Pons (tissue), 1 donor: Measurements from ENCODE around the gene FASTKD3.
"Not testable (repeated sequence)": the region's sequence is repeated elsewhere in the genome, so short reads cannot be mapped to it uniquely, and the experiment has no call there.

ENCODE experiments used
- DNase-seq: peaks from one replicate; pipeline ENCODE4 v3.0.0-alpha.2; 2016; ENCODE audit warnings: low spot score

Gene FASTKD3

GRCh38 chr5:7868773-7869473 lies at the start of gene FASTKD3, which contains the start of gene MTRR:
TSS of gene FASTKD3 (minus strand) at chr5:7869031. CDS start at chr5:7868083, 948 bp downstream.
TSS of gene MTRR (plus strand) at chr5:7869148. CDS start at chr5:7870795, 1,647 bp downstream.
- peak; percentile 92 for DNase-seq

- DNase-seq: no peak
Measured at GRCh38 chr5:7917130-7918123, 48.6 kb upstream of the FASTKD3 start.

- DNase-seq: no peak
Measured at GRCh38 chr5:7916171-7916804, 47.5 kb upstream of the FASTKD3 start.

GRCh38 chr5:7911429-7911771 lies 42.6 kb upstream of the FASTKD3 start:
- DNase-seq: not testable (repeated sequence)

- DNase-seq: no peak
Measured at GRCh38 chr5:7910738-7911428, 42.1 kb upstream of the FASTKD3 start.

GRCh38 chr5:7908317-7908716 lies 39.5 kb upstream of the FASTKD3 start:
- DNase-seq: no peak

GRCh38 chr5:7907612-7908011 lies 38.8 kb upstream of the FASTKD3 start:
- no peak for DNase-seq

GRCh38 chr5:7904170-7904569 lies 35.3 kb upstream of the FASTKD3 start:
- no peak for DNase-seq

GRCh38 chr5:7902666-7903625 lies 34.1 kb upstream of the FASTKD3 start:
- DNase-seq: no peak

- no peak for DNase-seq
Measured at GRCh38 chr5:7902201-7902600, 33.4 kb upstream of the FASTKD3 start.

GRCh38 chr5:7897014-7897600 lies 28.3 kb upstream of the FASTKD3 start:
- no peak for DNase-seq

GRCh38 chr5:7894860-7895259 lies 26.0 kb upstream of the FASTKD3 start:
- DNase-seq: no peak

- DNase-seq: no peak
Measured at GRCh38 chr5:7894439-7894838, 25.6 kb upstream of the FASTKD3 start.

GRCh38 chr5:7888901-7889300 lies 20.1 kb upstream of the FASTKD3 start:
- no peak for DNase-seq

GRCh38 chr5:7886849-7887475 lies 18.1 kb upstream of the FASTKD3 start:
- peak; percentile 81 for DNase-seq

- peak; percentile 94 for DNase-seq
Measured at GRCh38 chr5:7884491-7885267, 15.8 kb upstream of the FASTKD3 start.

GRCh38 chr5:7882926-7883325 lies 14.1 kb upstream of the FASTKD3 start:
- DNase-seq: no peak

GRCh38 chr5:7881816-7882215 lies 13.0 kb upstream of the FASTKD3 start:
- DNase-seq: peak; percentile 96

- DNase-seq: no peak
Measured at GRCh38 chr5:7881091-7881490, 12.3 kb upstream of the FASTKD3 start.
